Left renal cortex interstitium (tissue), 4 donors: ENCODE measurements around the gene HASPIN. TPM values are rescaled to one million over a fixed set of nuclear protein-coding genes. Genes with fewer than 3 reads are reported as not detected.

Experiments used
- DNase-seq, 4 donors: peaks; one replicate each; pipeline ENCODE4 v3.0.0-alpha.2; 2013; ENCODE audit warnings: low read depth in 4 of 4, low spot score in 2 of 4, missing footprints in 1 of 4
- polyA plus RNA-seq, 4 donors: library from polyadenylated mRNA; unstranded; fragments of 120-200 nt; gene quantifications; one replicate each; pipeline ENCODE4 v1.2.1, GENCODE V29; 2013; ENCODE audit not compliant: insufficient read length in 4 of 4

Gene HASPIN
- polyA plus RNA-seq = 1 to 10 TPM; 2.8 to 3.7 (median 3.1) TPM

GRCh38 chr17:3723556-3724377 is at the start of gene HASPIN:
HASPIN (plus strand) TSS chr17:3723903; CDS start chr17:3723936, 33 bp downstream.
- DNase-seq = peak; percentile 75 to 91 (median 85)

GRCh38 chr17:3675886-3676285 is 47.8 kb upstream of the HASPIN start:
- no peak for DNase-seq

- no peak for DNase-seq
Measured at GRCh38 chr17:3678095-3678820, 45.4 kb upstream of the HASPIN start.

DNA sequence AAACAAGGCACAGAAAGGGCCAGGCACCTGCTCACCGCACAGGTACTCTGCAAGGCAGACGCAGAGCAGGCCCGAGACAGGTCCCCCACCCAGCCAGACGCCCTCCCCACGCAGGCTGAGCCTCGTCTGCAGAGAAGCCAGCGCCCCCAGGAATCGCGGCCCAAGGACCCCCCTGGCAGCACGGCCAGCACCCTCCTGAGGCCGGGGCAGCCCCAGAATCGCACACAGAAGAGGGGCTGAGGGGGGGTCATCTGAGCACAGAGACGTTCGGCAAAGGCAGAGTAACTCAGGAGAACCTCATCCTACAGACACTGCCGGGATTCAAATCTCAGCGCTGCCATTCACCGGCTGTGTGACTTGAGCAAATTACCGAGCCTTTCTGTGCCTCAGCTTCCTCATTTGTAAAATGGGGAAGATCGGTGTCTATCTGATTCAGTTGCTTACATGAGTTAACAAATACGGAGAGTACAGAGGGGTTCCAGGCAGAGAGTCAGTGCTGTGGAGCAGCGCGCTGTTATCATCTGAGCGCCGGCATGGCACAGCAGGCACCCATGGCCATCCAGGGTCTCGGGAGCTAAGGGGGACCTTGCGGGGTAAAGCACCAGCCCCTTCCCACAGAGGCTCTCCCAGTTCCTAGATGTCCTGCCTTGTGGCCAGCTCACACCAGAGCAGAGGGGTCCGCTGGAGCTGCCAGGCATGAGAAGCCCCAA is 44.7 kb upstream of the HASPIN start:
- no peak for DNase-seq

DNA sequence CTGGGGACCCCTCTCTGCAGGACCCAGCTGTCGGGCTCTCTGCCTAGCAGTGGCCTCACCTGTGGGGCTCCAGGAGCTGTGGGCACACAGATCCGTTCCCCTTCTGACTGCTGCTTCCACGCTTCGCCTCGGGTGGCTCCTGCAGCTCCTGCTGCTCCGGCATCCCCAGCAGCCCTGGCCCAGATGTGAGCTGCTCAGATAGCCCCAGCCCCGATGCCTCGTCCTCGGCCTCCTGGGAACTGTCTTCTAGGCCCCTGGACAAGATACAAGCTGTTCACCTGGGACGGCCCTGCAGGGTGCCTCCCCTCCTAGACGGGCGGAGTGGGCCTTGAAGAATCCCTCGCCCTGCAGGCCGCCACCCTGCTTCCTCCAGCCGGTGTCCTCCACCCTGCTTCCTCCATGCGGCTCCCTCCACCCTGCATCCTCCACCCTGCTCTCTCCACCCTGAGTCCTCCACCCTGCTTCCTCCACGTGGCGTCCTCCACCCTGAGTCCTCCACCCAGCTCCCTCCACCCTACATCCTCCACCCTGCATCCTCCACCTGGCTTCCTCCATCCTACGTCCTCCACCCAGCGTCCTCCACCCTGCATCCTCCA is 44.1 kb upstream of the HASPIN start:
- no peak for DNase-seq

GRCh38 chr17:3681057-3681456 is 42.6 kb upstream of the HASPIN start:
- no peak for DNase-seq

DNA sequence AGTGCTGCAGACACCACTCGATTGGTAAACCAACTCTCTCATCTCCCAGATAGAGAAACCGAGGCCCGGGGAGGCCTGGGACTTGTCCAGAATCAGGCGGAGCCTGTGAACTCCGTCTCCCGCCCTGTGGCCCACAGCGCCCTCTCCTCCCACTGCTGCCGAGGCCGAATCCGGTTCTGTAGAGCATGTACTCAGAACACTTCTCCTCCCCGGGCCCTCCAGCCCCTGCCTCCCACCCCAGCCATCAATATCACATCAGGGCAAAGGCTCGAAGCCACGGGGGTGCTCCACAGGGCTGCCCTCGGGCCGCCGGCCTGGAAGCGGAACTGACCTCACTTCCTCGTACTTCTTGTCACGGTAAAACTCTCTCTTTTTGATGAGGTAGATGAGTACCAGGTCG is 42.1 kb upstream of the HASPIN start:
- no peak for DNase-seq

DNA sequence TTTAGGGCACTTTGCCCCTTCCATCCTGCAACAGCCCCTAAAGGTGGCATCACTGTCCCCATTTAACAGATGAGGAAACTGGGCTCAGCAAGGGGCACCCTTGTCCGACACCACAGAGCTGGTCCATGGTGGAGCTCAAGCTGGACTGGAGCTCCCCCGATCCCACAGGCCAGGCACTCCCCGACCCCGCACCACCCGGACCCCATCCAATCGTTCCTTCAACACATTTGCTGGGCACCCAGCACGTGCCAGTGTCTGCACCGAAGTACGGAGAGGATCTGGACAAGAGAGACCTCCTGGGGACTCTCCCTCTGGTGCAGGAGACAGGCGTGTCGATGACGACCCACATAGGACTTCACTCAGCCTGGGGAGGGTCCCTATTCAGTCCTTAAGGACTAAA is 41.7 kb upstream of the HASPIN start:
- no peak for DNase-seq

DNA sequence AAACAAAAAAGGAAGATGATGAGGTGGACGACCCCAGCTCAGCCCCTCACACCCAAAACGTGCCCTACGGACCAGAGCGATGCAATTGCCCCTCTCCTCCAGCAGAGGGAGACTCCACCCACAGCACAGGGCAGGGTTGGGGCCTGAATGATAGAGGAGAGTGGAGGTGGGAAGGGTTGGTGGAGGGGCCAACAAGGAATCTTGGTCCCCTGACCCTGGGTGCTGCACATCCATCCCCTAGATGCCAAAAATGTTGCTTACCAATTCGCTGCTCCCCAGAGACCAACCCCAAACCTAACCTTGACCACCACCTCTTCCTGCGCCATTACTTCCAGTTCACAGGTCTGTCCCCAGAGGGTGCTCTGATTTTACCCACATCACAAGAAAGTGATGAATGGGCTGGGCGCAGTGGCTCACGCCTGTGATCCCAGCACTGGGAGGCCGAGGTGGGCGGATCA is 40.6 kb upstream of the HASPIN start:
- DNase-seq = no peak

GRCh38 chr17:3685174-3685573 is 38.5 kb upstream of the HASPIN start:
- no peak for DNase-seq

GRCh38 chr17:3688027-3688553 is 35.6 kb upstream of the HASPIN start:
- no peak for DNase-seq

- no peak for DNase-seq
Measured at GRCh38 chr17:3688852-3689261, 34.8 kb upstream of the HASPIN start.

DNA sequence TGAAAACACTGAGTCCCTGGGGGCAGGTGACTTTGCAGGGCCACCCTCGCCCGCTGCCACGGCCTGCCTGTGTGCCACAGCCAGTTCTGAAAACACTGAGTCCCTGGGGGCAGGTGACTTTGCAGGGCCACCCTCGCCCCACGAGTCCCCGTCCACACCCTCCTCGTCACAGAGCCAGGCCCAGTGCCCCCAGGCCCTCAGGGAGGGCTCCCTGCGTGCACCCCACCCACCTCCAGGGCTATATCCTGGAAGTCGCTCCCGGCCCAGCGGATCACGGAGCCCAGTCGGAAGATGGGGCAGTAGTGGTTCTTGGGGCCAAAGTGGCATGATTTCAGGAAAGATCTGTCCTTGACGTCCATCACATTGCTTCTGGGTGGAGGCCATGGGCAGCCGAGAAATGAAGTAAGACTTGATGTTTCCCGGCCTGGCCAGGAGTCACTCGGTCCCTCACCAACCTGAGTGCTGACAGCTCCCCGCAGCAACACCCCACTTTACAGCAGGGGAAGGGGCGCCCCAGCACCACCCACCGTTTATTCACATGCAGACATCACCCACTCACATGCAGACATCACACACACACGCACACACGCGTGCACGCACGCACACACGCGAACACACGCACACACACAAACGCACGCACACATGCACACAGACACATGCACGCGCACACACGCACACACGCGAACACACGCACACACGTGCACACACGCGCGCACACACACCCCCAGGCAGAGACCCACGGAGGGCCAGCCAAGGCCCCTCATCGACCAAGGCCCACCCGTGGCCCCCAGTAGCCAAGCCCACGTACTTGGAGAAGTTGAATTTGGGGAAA is 34.2 kb upstream of the HASPIN start:
- no peak for DNase-seq

DNA sequence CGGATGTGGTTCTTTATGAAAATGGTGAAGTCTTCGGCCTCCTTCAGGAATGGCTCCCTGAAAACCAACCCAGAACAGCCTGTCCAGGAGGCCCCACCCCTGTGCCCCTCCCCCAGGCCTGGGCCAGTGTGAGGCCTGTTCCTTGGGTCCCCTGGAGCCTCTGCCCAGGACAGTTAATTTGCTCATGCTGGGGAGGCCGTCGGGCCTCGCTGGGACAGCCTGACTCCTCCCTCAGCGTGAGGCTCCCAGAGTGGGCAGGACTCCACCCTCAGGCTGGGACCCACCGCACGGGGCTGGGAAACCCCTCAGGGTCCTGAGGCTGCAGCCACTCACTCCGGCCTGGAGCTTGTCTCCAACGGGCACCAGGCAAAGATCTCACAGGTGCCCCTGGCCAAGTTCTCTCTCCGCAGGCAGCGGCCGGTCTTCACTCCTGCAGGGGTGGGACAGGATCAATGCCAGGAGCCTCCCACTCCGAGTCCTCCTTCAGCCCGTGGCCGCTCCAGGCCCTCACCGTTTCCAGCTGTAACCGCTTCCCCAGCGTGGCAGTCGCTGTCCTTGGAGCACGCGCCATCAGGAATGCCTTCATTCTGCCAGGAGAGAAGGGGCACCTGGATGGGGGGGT is 33.5 kb upstream of the HASPIN start:
- no peak for DNase-seq

GRCh38 chr17:3691617-3692067 is 32.1 kb upstream of the HASPIN start:
- no peak for DNase-seq

- DNase-seq = no peak
Measured at GRCh38 chr17:3692346-3692745, 31.4 kb upstream of the HASPIN start.

DNA sequence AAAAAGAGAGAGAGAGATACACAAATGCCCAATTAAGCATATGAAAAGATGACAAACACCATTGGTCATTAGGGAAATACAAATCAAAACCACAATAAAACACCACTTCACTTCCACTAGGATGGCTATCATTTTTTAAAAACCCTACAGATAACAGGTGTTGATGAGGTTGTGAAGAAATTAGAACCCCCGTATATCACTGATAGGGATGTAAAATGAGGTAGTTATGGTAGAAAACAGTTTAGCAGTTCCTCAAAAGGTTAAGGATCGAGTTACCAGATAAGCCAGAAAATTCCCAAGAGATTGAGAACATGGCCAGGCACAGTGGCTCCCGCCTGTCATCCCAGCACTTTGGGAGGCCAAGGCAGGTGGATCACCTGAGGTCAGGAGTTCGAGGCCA is 30.6 kb upstream of the HASPIN start:
- DNase-seq = no peak

DNA sequence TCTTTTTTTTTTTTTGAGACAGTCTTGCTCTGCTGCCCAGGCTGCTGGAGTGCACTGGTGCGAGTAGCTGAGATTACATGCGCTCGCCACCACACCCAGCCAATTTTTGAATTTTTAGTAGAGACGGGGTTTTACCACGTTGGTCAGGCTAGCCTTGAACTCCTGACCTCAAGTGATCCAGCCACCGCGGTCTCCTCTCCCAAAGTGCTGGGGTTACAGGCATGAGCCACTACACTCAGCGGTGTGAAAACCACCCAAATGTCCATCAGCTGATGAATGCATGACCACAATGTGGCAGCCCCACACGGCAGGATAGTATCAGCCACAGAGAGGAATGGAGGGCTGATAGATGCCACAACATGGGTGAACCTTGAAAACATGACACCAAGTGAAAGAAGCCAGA is 29.9 kb upstream of the HASPIN start:
- DNase-seq = no peak

- DNase-seq = no peak
Measured at GRCh38 chr17:3695129-3695722, 28.5 kb upstream of the HASPIN start.
